Activated CD4-positive, alpha-beta T cell treated with anti-CD3 and anti-CD28 coated beads, Interleukin-2, amount 50 U/mL, for 24 hours (primary cell): ENCODE data around the gene BATF3.
A peak's percentile ranks its signal among the peaks of the same experiment; 100 is the strongest.

Experiments used
- DNase-seq, 2 donors: peaks; one replicate each; pipeline ENCODE4 v3.0.0-alpha.2; 2020; ENCODE audit warnings: low read depth in 1 of 2, low spot score in 1 of 2

The BATF3 gene

GRCh38 chr1:212710566-212710965, 10.9 kb upstream of the BATF3 start:
- DNase-seq = no peak

DNA sequence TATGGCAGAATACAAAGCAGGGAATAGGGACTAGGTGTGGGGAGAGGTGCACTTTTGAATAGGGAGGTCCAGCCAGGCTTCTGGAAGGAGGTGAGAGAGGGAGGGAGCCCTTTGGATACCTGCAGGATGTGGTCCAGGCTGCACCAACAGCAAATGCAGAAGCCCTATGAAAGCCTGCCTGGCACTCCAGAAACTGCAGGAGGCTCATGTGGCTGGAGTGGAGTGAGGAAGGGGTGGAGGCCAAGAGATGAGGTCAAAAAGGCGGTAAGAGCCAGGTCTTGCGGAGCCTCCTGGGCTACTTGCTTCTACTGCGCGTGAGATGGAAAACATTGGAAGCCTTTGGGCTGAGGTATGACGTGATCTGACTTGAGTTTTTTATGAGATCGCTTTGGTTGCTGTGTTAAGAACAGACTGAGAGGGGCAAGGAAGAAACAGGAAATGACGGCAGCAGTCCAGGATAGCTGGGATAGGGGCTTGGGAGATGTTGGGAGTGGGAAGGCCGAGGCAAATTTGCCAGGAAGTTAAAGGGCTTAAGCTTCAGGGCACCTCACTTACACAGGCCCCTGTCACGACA, 4.4 kb upstream of the BATF3 start:
- no peak for DNase-seq

DNA sequence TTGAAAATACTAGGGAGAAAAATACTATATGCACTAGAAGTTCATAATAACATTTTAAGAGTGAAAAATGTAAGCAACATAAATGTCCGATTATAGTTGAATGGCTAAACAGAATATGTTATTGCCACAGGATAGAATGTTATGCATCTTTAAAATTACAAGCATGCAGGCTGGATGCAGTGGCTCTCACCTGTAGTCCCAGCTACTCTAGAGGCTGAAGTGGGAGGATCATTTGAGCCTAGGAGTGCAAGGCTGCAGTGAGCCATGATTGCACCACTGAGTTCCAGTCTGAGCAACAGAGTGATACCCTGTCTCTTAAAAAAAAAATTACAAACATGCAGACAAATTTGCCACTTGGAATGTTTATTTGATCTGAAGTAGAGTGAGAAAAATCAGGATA, 3.0 kb upstream of the BATF3 start:
- no peak for DNase-seq

DNA sequence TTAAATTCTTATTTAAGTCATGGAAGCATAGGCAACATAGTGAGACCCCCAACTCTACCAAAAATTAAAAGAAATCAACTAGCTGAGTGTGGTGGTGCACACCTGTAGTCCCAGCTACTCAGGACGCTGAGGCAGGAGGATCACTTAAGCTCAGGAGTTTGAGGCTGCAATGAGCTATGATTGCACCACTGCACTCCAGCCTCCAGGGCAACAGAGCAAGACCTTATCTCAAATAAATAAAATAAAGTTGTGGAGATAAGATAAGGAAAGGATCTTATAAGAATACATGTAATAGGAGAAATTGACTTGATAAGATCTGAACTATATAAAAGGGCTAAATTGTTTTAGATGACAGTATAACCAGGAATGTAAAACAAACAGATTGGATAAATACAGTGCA, 2.3 kb upstream of the BATF3 start:
- no peak for DNase-seq

- DNase-seq = peak in 1 of 2 donors; percentile 11
These were observed 1.5 kb upstream of the BATF3 start for GRCh38 chr1:212700892-212701819.

DNA sequence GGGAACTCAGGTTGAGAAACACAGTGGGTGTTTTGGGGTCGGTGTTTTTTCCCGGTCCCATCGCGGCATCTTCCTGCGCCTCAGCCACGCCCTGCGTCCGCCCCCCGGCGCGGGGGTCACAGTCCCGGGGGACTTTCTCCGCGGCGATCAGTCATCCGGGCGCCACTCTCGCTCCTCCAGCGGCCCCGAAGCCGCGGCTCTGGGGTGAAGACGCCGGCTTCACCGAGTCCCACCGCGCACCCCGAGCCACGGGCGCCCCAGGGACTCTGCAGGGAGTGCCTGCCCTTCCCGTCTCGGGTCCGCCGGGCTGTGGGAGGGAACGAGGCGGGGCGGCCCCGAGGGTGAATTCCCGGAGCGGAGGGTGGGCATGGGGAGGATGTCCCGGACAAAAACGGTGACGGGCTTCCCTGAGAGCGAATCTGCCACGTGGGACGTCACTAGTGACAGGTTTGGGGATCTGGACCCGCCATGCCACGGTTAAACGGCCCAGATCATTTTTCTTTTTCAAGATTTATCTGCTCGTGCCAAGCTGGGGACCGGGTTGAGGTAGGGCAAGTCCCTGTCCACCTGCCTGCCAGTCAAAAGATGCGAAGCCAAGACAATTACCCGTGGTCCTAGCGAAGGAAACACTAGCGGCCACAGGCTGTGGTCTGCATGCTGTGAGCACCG, 717 bp upstream of the BATF3 start:
- DNase-seq = peak; percentile 35 to 48

GRCh38 chr1:212699104-212699624, 476 bp downstream of the BATF3 start:
- DNase-seq = peak; percentile 22 to 34

GRCh38 chr1:212698467-212699103, 1.1 kb downstream of the BATF3 start:
- no peak for DNase-seq

GRCh38 chr1:212696721-212697331, 2.8 kb downstream of the BATF3 start:
- DNase-seq = no peak

DNA sequence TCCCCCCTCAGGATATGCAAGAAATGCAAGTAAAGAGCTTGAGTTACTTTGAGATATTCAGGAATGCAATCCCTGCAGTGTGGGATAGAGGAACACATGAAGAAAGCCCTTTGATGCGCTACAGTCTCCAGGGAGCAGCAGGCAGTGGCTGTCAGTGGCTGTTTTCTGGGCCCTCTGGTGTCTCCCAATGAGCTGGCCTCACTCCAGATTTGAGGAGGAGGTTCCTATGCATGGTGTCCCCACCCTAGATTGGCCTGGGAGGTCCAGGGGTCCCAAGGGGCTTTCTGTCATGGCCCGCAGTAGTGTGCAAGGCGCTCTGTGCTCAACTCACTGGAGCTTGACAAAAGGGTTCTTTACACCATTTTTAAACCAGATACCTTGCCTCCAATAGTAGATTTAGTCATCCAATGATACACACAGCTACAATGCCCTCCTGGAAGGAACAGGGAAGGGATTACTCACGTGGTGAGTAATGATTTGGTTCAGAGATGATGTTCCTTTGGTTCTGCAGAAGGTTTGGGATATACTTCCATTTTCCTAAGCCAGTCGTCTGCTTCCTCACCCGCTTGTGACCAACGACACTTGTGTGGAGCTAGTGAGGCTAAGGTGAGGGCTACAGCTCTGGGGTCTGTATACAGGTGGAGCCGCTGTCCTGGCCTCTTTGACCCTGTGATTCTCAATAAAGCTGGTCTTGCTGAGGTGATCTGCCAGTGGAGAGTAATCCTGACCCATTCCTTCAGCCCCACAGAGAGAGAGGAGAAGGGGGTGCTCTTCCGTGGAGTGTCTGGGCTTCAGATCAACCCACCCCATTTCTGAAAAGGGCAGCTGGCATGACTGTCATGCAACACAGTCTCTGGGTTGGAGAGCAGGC, 6.6 kb downstream of the BATF3 start:
- no peak for DNase-seq

DNA sequence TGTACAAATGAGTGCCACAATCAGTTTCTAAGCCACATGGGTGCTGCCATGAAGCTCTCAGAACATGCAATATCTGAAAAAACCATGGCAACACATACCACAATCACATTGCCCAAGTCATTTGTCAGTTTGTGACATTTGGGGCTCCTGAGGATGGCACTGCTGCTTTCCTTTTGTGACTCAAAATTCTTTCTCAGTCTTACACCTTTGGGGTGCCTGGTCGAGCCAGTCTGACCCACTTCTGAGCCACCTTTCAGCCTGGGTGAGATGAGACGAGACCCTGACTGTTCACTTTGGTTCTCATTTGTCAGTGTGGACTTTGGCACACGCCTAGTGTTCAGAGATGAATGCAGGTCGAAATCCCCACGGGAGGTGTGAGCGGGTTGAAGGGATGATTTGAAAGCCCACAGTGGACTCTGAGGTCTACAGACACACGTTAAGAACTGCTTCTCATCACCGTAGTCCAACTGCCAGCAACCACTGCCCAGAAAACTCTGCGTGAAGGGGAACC, 8.0 kb downstream of the BATF3 start:
- DNase-seq = no peak

- no peak for DNase-seq
These were observed 8.7 kb downstream of the BATF3 start for GRCh38 chr1:212690816-212691403.

GRCh38 chr1:212689758-212690529, 9.7 kb downstream of the BATF3 start:
- DNase-seq = no peak

DNA sequence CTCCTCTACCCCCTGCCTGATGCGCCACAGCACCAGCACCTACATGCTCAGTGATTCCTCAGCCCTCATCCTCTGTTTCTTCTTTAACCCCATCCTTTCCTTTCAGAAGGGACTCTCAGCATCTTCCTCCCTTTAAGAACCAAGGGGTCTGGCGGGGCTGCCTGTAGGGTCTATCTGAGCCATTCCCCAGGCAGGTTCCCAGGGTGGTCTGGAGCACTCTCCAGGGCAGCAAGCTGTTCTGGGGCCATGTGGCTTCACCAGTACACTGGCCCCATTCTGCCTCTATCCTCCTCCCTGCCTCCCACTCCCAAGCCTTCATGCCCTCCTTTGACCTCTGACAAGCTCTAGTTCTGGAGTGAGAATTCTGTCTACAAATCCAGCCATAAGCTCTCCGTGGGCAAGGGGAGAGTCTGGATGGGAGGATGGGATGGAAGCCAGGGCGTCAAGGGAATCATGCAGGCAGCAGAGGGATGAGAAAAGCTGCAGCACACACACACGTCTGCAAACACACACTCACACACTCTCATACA, 10.4 kb downstream of the BATF3 start:
- DNase-seq = no peak

GRCh38 chr1:212688341-212689047, 11.1 kb downstream of the BATF3 start:
- no peak for DNase-seq

GRCh38 chr1:212687811-212688210, 11.8 kb downstream of the BATF3 start:
- no peak for DNase-seq

DNA sequence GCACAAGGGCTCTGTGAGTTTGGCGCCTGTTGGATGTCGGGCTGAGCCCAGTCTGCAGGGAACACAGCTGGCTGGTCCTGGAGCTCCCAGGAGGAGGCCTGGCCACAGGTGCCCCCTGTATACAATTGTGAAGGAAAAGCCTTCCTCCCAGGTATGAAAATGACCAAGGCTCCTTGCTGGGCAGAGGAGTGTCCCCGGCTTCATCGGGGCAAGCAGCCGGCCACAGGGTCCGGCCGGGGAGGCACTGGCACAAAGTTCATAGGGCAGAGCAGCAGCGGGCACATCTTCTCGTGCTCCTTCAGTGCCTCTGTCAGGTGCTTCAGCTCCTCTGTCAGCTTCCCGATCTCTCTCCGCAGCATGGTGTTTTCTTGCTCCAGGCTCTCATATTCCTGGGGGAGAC, 13.0 kb downstream of the BATF3 start:
- no peak for DNase-seq

GRCh38 chr1:212686069-212686468, 13.6 kb downstream of the BATF3 start:
- no peak for DNase-seq
